ENCODE results near the gene LSM3.

Gene LSM3

GRCh38 chr3:14208977-14209394 is 30.4 kb downstream of the LSM3 start:
- TF ChIP-seq, protein P1, sequence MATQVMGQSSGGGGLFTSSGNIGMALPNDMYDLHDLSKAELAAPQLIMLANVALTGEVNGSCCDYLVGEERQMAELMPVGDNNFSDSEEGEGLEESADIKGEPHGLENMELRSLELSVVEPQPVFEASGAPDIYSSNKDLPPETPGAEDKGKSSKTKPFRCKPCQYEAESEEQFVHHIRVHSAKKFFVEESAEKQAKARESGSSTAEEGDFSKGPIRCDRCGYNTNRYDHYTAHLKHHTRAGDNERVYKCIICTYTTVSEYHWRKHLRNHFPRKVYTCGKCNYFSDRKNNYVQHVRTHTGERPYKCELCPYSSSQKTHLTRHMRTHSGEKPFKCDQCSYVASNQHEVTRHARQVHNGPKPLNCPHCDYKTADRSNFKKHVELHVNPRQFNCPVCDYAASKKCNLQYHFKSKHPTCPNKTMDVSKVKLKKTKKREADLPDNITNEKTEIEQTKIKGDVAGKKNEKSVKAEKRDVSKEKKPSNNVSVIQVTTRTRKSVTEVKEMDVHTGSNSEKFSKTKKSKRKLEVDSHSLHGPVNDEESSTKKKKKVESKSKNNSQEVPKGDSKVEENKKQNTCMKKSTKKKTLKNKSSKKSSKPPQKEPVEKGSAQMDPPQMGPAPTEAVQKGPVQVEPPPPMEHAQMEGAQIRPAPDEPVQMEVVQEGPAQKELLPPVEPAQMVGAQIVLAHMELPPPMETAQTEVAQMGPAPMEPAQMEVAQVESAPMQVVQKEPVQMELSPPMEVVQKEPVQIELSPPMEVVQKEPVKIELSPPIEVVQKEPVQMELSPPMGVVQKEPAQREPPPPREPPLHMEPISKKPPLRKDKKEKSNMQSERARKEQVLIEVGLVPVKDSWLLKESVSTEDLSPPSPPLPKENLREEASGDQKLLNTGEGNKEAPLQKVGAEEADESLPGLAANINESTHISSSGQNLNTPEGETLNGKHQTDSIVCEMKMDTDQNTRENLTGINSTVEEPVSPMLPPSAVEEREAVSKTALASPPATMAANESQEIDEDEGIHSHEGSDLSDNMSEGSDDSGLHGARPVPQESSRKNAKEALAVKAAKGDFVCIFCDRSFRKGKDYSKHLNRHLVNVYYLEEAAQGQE (IDR thresholded peaks at IDR 0.05; ENCODE audit: insufficient replicate concordance, low read depth) = no peak
- TF ChIP-seq, protein P2, sequence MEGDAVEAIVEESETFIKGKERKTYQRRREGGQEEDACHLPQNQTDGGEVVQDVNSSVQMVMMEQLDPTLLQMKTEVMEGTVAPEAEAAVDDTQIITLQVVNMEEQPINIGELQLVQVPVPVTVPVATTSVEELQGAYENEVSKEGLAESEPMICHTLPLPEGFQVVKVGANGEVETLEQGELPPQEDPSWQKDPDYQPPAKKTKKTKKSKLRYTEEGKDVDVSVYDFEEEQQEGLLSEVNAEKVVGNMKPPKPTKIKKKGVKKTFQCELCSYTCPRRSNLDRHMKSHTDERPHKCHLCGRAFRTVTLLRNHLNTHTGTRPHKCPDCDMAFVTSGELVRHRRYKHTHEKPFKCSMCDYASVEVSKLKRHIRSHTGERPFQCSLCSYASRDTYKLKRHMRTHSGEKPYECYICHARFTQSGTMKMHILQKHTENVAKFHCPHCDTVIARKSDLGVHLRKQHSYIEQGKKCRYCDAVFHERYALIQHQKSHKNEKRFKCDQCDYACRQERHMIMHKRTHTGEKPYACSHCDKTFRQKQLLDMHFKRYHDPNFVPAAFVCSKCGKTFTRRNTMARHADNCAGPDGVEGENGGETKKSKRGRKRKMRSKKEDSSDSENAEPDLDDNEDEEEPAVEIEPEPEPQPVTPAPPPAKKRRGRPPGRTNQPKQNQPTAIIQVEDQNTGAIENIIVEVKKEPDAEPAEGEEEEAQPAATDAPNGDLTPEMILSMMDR (IDR thresholded peaks at IDR 0.05; ENCODE audit: insufficient read depth, low read length) = no peak
- TF ChIP-seq GABPA (IDR thresholded peaks at IDR 0.05; ENCODE audit: low read depth) (no peak), POLR2AphosphoS5 (IDR thresholded peaks at IDR 0.05; ENCODE audit: low read depth) (no peak), SPI1 (IDR thresholded peaks at IDR 0.05; ENCODE audit: borderline replicate concordance, low read depth) (no peak)
- H3K27me3 ChIP-seq (ENCODE audit: insufficient read depth, poor library complexity, severe bottlenecking) = no peaks in the 10 kb centered on the region
- DNase-seq (ENCODE audit: low read depth in 1 of 2, low spot score in 1 of 2) = no peak
- no peak overlapping the region for H3K27ac ChIP-seq (replicated peaks)
- no peak overlapping the region for H3K4me3 ChIP-seq (replicated peaks; ENCODE audit: insufficient read depth, low read length)

- DNase-seq (ENCODE audit: low read depth in 1 of 2, low spot score in 1 of 2) = no peak
- H3K27ac ChIP-seq (replicated peaks) = no peak overlapping the region
- TF ChIP-seq, protein P2 (IDR thresholded peaks at IDR 0.05; ENCODE audit: insufficient read depth, low read length) = no peak
- TF ChIP-seq SPI1 (IDR thresholded peaks at IDR 0.05; ENCODE audit: borderline replicate concordance, low read depth) (no peak), GABPA (IDR thresholded peaks at IDR 0.05; ENCODE audit: low read depth) (no peak), POLR2AphosphoS5 (IDR thresholded peaks at IDR 0.05; ENCODE audit: low read depth) (no peak)
- TF ChIP-seq, protein P1 (IDR thresholded peaks at IDR 0.05; ENCODE audit: insufficient replicate concordance, low read depth) = no peak
- no peaks in the 10 kb centered on the region for H3K27me3 ChIP-seq (ENCODE audit: insufficient read depth, poor library complexity, severe bottlenecking)
- no peak overlapping the region for H3K4me3 ChIP-seq (replicated peaks; ENCODE audit: insufficient read depth, low read length)
Observed at GRCh38 chr3:14209581-14210289, 31.1 kb downstream of the LSM3 start.

GRCh38 chr3:14210290-14210688 is 31.7 kb downstream of the LSM3 start:
- Histone ChIP-seq H3K27ac (replicated peaks) (no peak overlapping the region), H3K27me3 (ENCODE audit: insufficient read depth, poor library complexity, severe bottlenecking) (no peaks in the 10 kb centered on the region), H3K4me3 (replicated peaks; ENCODE audit: insufficient read depth, low read length) (no peak overlapping the region)
- no peak for TF ChIP-seq SPI1 (IDR thresholded peaks at IDR 0.05; ENCODE audit: borderline replicate concordance, low read depth)
- TF ChIP-seq POLR2AphosphoS5 (IDR thresholded peaks at IDR 0.05; ENCODE audit: low read depth) = no peak
- TF ChIP-seq, protein P2 (IDR thresholded peaks at IDR 0.05; ENCODE audit: insufficient read depth, low read length) = no peak
- TF ChIP-seq GABPA (IDR thresholded peaks at IDR 0.05; ENCODE audit: low read depth) = no peak
- TF ChIP-seq, protein P1 (IDR thresholded peaks at IDR 0.05; ENCODE audit: insufficient replicate concordance, low read depth) = no peak
- DNase-seq (ENCODE audit: low read depth in 1 of 2, low spot score in 1 of 2) = no peak
